Effector memory CD8-positive, alpha-beta T cell (primary cell): ENCODE data around the gene EDAR.
A peak's percentile ranks its signal among the peaks of the same experiment; 100 is the strongest.

Experiments used
- ATAC-seq: fragments of 150-1000 bp; cut with Tn5 transposase; replicated peaks from 2 replicates; pipeline ENCODE4 v1.10.0; 2021; ENCODE audit warnings: mild to moderate bottlenecking, moderate library complexity
- DNase-seq, 3 experiments: peaks; one replicate each; pipeline ENCODE4 v3.0.0; 2021
- H3K27ac Mint-ChIP-seq, 2 donors: one replicate each; pipeline ENCODE4 v1.8.0; 2022; ENCODE audit warnings: mild to moderate bottlenecking in 2 of 2, mixed read lengths in 2 of 2, moderate library complexity in 2 of 2
- H3K27me3 Mint-ChIP-seq, 2 donors: one replicate each; pipeline ENCODE4 v1.8.0; 2022; ENCODE audit warnings: mixed read lengths in 2 of 2
- H3K36me3 Mint-ChIP-seq: one replicate; pipeline ENCODE4 v1.8.0; 2022; ENCODE audit warnings: mild to moderate bottlenecking, moderate library complexity, mixed read lengths; ENCODE audit not compliant: insufficient read depth
- H3K4me1 Mint-ChIP-seq, 2 donors: one replicate each; pipeline ENCODE4 v1.8.0; 2022; ENCODE audit warnings: low read depth in 2 of 2, mixed read lengths in 2 of 2
- H3K4me3 Mint-ChIP-seq, 2 donors: one replicate each; pipeline ENCODE4 v1.8.0; 2022; ENCODE audit warnings: mild to moderate bottlenecking in 2 of 2, mixed read lengths in 2 of 2, moderate library complexity in 2 of 2
- H3K9me3 Mint-ChIP-seq, 2 donors: one replicate each; pipeline ENCODE4 v1.8.0; 2022; ENCODE audit warnings: mixed read lengths in 2 of 2

The EDAR gene

GRCh38 chr2:108878276-108878675, 110.7 kb downstream of the EDAR start:
- Mint-ChIP-seq H3K27ac (no peak overlapping the region), H3K9me3 (peaks cover 0 to 11% of the 10 kb centered on the region in 2 donors), H3K27me3 (no peaks in the 10 kb centered on the region), H3K36me3 (no peaks in the 10 kb centered on the region), H3K4me3 (no peak overlapping the region), H3K4me1 (no peaks in the 10 kb centered on the region)
- DNase-seq (no peak), ATAC-seq (no peak)

GRCh38 chr2:108877506-108877905, 111.5 kb downstream of the EDAR start:
- Mint-ChIP-seq H3K27ac (no peak overlapping the region), H3K27me3 (no peaks in the 10 kb centered on the region), H3K9me3 (peaks cover 0 to 8% of the 10 kb centered on the region in 2 donors), H3K4me1 (no peaks in the 10 kb centered on the region), H3K4me3 (no peak overlapping the region), H3K36me3 (no peaks in the 10 kb centered on the region)
- no peak for ATAC-seq
- no peak for DNase-seq

GRCh38 chr2:108870069-108870644, 118.9 kb downstream of the EDAR start:
- Mint-ChIP-seq H3K36me3 (no peaks in the 10 kb centered on the region), H3K27ac (no peak overlapping the region), H3K27me3 (no peaks in the 10 kb centered on the region), H3K9me3 (peaks cover 5 to 23% of the 10 kb centered on the region in 2 donors), H3K4me3 (no peak overlapping the region), H3K4me1 (no peaks in the 10 kb centered on the region)
- DNase-seq (no peak), ATAC-seq (no peak)

GRCh38 chr2:108869542-108869941, 119.5 kb downstream of the EDAR start:
- no peaks in the 10 kb centered on the region for H3K36me3 Mint-ChIP-seq
- no peak for ATAC-seq
- no peak overlapping the region for H3K27ac Mint-ChIP-seq
- peaks cover 5 to 23% of the 10 kb centered on the region in 2 donors for H3K9me3 Mint-ChIP-seq
- no peak overlapping the region for H3K4me3 Mint-ChIP-seq
- no peak for DNase-seq
- H3K27me3 Mint-ChIP-seq, result no peaks in the 10 kb centered on the region
- no peaks in the 10 kb centered on the region for H3K4me1 Mint-ChIP-seq

- no peaks in the 10 kb centered on the region for H3K4me1 Mint-ChIP-seq
- ATAC-seq (no peak), DNase-seq (no peak)
- H3K27me3 Mint-ChIP-seq, result no peaks in the 10 kb centered on the region
- H3K36me3 Mint-ChIP-seq, result no peaks in the 10 kb centered on the region
- H3K27ac Mint-ChIP-seq, result no peak overlapping the region
- H3K9me3 Mint-ChIP-seq, result peaks cover 5 to 23% of the 10 kb centered on the region in 2 donors
- H3K4me3 Mint-ChIP-seq, result no peak overlapping the region
Observed at GRCh38 chr2:108868911-108869310, 120.1 kb downstream of the EDAR start.

- Mint-ChIP-seq H3K4me1 (no peaks in the 10 kb centered on the region), H3K4me3 (no peak overlapping the region), H3K9me3 (peaks cover 5 to 18% of the 10 kb centered on the region in 2 donors), H3K27ac (no peak overlapping the region), H3K36me3 (no peaks in the 10 kb centered on the region), H3K27me3 (no peaks in the 10 kb centered on the region)
- DNase-seq (no peak), ATAC-seq (no peak)
Observed at GRCh38 chr2:108866041-108866440, 123.0 kb downstream of the EDAR start.

- Mint-ChIP-seq H3K36me3 (peaks cover 4% of the 10 kb centered on the region), H3K27ac (no peak overlapping the region)
- no peak for ATAC-seq
Observed at GRCh38 chr2:108858894-108859293, 130.1 kb downstream of the EDAR start.

GRCh38 chr2:108855194-108855593, 133.8 kb downstream of the EDAR start:
- Mint-ChIP-seq H3K27me3 (no peaks in the 10 kb centered on the region), H3K9me3 (no peaks in the 10 kb centered on the region), H3K4me1 (no peaks in the 10 kb centered on the region), H3K4me3 (no peak overlapping the region), H3K27ac (no peak overlapping the region), H3K36me3 (no peaks in the 10 kb centered on the region)
- peak; percentile 31 for ATAC-seq
- no peak for DNase-seq

More at GRCh38 chr2:108858894-108859293, 130.1 kb downstream of the EDAR start:
- Mint-ChIP-seq H3K9me3 (no peaks in the 10 kb centered on the region), H3K4me3 (no peak overlapping the region), H3K27me3 (no peaks in the 10 kb centered on the region), H3K4me1 (no peaks in the 10 kb centered on the region)
- DNase-seq, result no peak

- no peak overlapping the region for H3K27ac Mint-ChIP-seq
- H3K4me1 Mint-ChIP-seq, result no peaks in the 10 kb centered on the region
- H3K27me3 Mint-ChIP-seq, result no peaks in the 10 kb centered on the region
- DNase-seq, result no peak
- no peak overlapping the region for H3K4me3 Mint-ChIP-seq
- no peak for ATAC-seq
- H3K36me3 Mint-ChIP-seq, result no peaks in the 10 kb centered on the region
- no peaks in the 10 kb centered on the region for H3K9me3 Mint-ChIP-seq
Observed at GRCh38 chr2:108854484-108854883, 134.5 kb downstream of the EDAR start.

GRCh38 chr2:108853421-108853820, 135.6 kb downstream of the EDAR start:
- no peaks in the 10 kb centered on the region for H3K36me3 Mint-ChIP-seq
- H3K27me3 Mint-ChIP-seq, result no peaks in the 10 kb centered on the region
- no peak for ATAC-seq
- no peak overlapping the region for H3K27ac Mint-ChIP-seq
- no peaks in the 10 kb centered on the region for H3K4me1 Mint-ChIP-seq
- H3K9me3 Mint-ChIP-seq, result no peaks in the 10 kb centered on the region
- no peak overlapping the region for H3K4me3 Mint-ChIP-seq
- DNase-seq, result no peak

GRCh38 chr2:108852375-108852774, 136.6 kb downstream of the EDAR start:
- Mint-ChIP-seq H3K9me3 (no peaks in the 10 kb centered on the region), H3K27me3 (no peaks in the 10 kb centered on the region), H3K4me1 (no peaks in the 10 kb centered on the region), H3K27ac (no peak overlapping the region), H3K36me3 (no peaks in the 10 kb centered on the region), H3K4me3 (no peak overlapping the region)
- DNase-seq (no peak), ATAC-seq (no peak)

- ATAC-seq (no peak), DNase-seq (no peak)
- H3K27me3 Mint-ChIP-seq, result no peaks in the 10 kb centered on the region
- H3K4me3 Mint-ChIP-seq, result no peak overlapping the region
- no peaks in the 10 kb centered on the region for H3K36me3 Mint-ChIP-seq
- no peak overlapping the region for H3K27ac Mint-ChIP-seq
- H3K9me3 Mint-ChIP-seq, result no peaks in the 10 kb centered on the region
- no peaks in the 10 kb centered on the region for H3K4me1 Mint-ChIP-seq
Observed at GRCh38 chr2:108847000-108847399, 142.0 kb downstream of the EDAR start.

- no peak for ATAC-seq
- no peak overlapping the region for H3K4me3 Mint-ChIP-seq
- no peak for DNase-seq
- no peaks in the 10 kb centered on the region for H3K27me3 Mint-ChIP-seq
- H3K36me3 Mint-ChIP-seq, result no peaks in the 10 kb centered on the region
- no peaks in the 10 kb centered on the region for H3K4me1 Mint-ChIP-seq
- no peak overlapping the region for H3K27ac Mint-ChIP-seq
- no peaks in the 10 kb centered on the region for H3K9me3 Mint-ChIP-seq
Observed at GRCh38 chr2:108845923-108846322, 143.1 kb downstream of the EDAR start.
